Astrocyte of the hippocampus (primary cell): ENCODE data around the gene AICDA.
A peak's percentile ranks its signal among the peaks of the same experiment; 100 is the strongest.
"Not testable (repeated sequence)": the region's sequence is repeated elsewhere in the genome, so short reads cannot be mapped to it uniquely, and the experiment has no call there.

Source experiments
- DNase-seq: peaks from one replicate; pipeline ENCODE4 v3.0.0; 2011; ENCODE audit warnings: low read depth, low spot score

Gene AICDA

GRCh38 chr12:8609061-8609570 is 3.5 kb downstream of the AICDA start:
- peak; percentile 69 for DNase-seq

- DNase-seq: no peak
These were observed 5.8 kb downstream of the AICDA start for GRCh38 chr12:8606890-8607289.

GRCh38 chr12:8605057-8605456 is 7.6 kb downstream of the AICDA start:
- no peak for DNase-seq

GRCh38 chr12:8603856-8604255 is 8.8 kb downstream of the AICDA start:
- no peak for DNase-seq

- DNase-seq: no peak
These were observed 9.4 kb downstream of the AICDA start for GRCh38 chr12:8603286-8603685.

- DNase-seq: no peak
These were observed 16.1 kb downstream of the AICDA start for GRCh38 chr12:8596561-8596960.

- no peak for DNase-seq
These were observed 18.6 kb downstream of the AICDA start for GRCh38 chr12:8594072-8594471.

- no peak for DNase-seq
These were observed 19.4 kb downstream of the AICDA start for GRCh38 chr12:8593246-8593645.

- DNase-seq: no peak
These were observed 21.7 kb downstream of the AICDA start for GRCh38 chr12:8590842-8591545.

GRCh38 chr12:8589679-8590078 is 23.0 kb downstream of the AICDA start:
- no peak for DNase-seq

- DNase-seq: not testable (repeated sequence)
These were observed 28.2 kb downstream of the AICDA start for GRCh38 chr12:8584478-8584877.

- DNase-seq: no peak
These were observed 28.7 kb downstream of the AICDA start for GRCh38 chr12:8584004-8584403.

GRCh38 chr12:8581098-8581784 is 31.4 kb downstream of the AICDA start:
- DNase-seq: no peak

GRCh38 chr12:8577879-8578278 is 34.8 kb downstream of the AICDA start:
- DNase-seq: no peak

GRCh38 chr12:8572507-8572906 is 40.2 kb downstream of the AICDA start:
- no peak for DNase-seq

- no peak for DNase-seq
These were observed 46.1 kb downstream of the AICDA start for GRCh38 chr12:8566525-8566924.

GRCh38 chr12:8566052-8566451 is 46.6 kb downstream of the AICDA start:
- DNase-seq: not testable (repeated sequence)

- no peak for DNase-seq
These were observed 48.0 kb downstream of the AICDA start for GRCh38 chr12:8564656-8565055.

GRCh38 chr12:8563356-8563755 is 49.3 kb downstream of the AICDA start:
- DNase-seq: no peak

GRCh38 chr12:8562310-8562709 is 50.3 kb downstream of the AICDA start:
- no peak for DNase-seq

GRCh38 chr12:8561011-8561410 is 51.6 kb downstream of the AICDA start:
- no peak for DNase-seq

- peak; percentile 33 for DNase-seq
These were observed 53.0 kb downstream of the AICDA start for GRCh38 chr12:8559676-8560075.

- no peak for DNase-seq
These were observed 56.0 kb downstream of the AICDA start for GRCh38 chr12:8556531-8557097.
